ENCODE results near the gene CAPN2.
"Not testable (repeated sequence)": the region's sequence is repeated elsewhere in the genome, so short reads cannot be mapped to it uniquely, and the experiment has no call there.

Gene CAPN2

GRCh38 chr1:223721658-223722607 lies 9.6 kb downstream of the CAPN2 start:
- Mint-ChIP-seq H3K9me3 (no peaks in the 10 kb centered on the region), H3K4me3 (no peak overlapping the region), H3K36me3 (ENCODE audit: low read depth) (peaks cover 46% of the 10 kb centered on the region), H3K4me1 (ENCODE audit: low read depth) (peaks cover 79% of the 10 kb centered on the region), H3K27me3 (no peaks in the 10 kb centered on the region), H3K27ac (peak overlapping the region; percentile 23)

DNA sequence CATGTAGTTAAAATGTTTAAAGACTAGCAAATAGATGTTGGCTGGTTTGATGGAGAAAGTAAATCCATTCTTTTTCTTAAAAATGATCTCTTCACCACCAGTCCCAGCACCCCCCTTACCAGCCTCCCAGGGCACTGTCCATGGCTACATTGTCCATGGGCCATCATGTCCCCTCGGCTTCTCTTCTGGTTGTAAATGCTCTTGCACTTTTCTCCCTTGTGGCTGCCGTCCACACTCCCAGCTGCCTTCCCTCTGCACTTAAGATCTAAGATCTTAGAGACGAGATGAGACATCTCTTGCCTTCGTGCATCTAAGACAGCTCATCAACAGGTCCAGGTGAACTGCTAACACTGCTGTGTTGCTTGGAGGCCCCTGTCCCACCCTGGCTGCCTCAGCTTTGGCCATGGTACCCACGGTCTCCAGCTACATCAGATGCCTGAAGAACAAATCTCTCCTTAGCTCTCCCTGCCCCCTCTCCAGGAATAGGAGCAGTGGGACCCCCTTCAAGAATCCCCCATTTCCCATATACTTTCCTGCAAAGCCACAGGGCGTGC lies 11.1 kb downstream of the CAPN2 start:
- Mint-ChIP-seq H3K27me3 (no peaks in the 10 kb centered on the region), H3K36me3 (ENCODE audit: low read depth) (peaks cover 39% of the 10 kb centered on the region), H3K27ac (no peak overlapping the region), H3K4me1 (ENCODE audit: low read depth) (peaks cover 72% of the 10 kb centered on the region), H3K9me3 (no peaks in the 10 kb centered on the region), H3K4me3 (no peak overlapping the region)

DNA sequence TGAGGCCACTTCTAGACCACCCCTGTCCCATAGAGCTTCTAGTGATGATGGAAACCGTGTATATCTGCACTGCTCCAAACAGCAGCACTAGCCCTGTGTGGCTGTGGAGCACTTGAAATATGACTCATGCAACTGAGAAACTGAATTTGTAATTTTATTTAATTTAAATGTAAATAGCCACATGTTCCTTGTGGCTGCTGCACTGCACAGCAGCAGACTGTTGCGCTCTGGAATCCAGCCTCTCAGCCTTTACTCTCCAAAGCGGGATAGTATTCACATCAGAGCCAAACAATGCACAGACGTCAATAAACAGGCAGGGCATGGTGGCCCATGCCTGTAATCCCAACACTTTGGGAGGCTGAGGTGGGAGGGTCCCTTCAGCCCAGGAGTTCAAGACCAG lies 12.0 kb downstream of the CAPN2 start:
- Mint-ChIP-seq H3K27ac (no peak overlapping the region), H3K4me1 (ENCODE audit: low read depth) (peaks cover 73% of the 10 kb centered on the region), H3K27me3 (no peaks in the 10 kb centered on the region), H3K9me3 (no peaks in the 10 kb centered on the region), H3K4me3 (no peak overlapping the region), H3K36me3 (ENCODE audit: low read depth) (peaks cover 39% of the 10 kb centered on the region)

DNA sequence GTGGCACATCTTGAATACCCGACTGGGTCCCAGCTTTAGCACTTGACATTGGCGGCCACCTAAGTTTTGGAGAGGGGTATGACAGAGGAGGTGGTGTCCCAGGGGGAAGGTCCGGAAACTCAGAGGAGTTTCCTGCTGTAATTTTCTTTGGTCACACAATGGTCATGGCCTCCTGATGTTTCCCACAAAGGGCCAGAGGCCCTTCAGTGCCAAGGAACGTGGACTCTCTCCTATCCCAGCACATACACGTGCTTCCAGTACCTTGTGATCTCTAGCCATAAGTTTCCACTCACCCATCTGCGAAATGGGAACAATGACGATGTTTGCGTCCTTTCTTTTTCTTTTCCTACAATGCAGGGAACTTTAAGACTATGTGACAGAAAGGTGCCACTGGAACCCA lies 13.2 kb downstream of the CAPN2 start:
- H3K9me3 Mint-ChIP-seq, result no peaks in the 10 kb centered on the region
- H3K4me1 Mint-ChIP-seq (ENCODE audit: low read depth), result peaks cover 74% of the 10 kb centered on the region
- no peak overlapping the region for H3K4me3 Mint-ChIP-seq
- H3K36me3 Mint-ChIP-seq (ENCODE audit: low read depth), result peaks cover 37% of the 10 kb centered on the region
- peak overlapping the region; percentile 88 for H3K27ac Mint-ChIP-seq
- no peaks in the 10 kb centered on the region for H3K27me3 Mint-ChIP-seq

DNA sequence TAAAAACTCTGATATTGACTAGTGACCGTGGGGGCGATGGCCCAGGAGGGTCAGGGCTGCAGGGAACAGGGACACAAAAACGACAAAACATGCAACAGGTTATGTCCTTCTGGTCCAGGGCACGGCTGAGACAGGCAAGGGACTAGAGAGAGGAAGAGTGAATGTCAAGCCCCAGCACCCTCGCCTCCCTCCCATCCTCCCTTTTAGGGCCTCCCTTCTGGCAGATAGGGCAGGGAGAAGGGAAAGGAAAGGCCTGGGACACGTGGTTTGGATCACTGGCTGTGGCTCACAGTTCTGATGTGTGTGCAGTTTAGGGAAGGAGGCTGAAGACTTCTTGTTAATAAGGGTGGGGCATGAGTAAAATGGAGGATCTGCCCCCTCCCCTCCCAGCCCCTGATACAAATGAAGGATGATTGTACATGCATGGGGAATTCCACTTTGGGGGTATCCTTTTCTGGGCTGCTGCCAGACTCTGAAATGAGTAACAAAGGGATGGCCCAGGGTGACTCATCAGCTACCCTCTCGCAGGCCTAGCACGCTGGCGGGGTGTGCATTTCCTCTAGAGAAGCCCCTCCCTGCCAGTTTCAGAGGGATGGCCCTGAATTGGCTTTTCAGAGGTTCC lies 14.2 kb downstream of the CAPN2 start:
- Mint-ChIP-seq H3K9me3 (no peaks in the 10 kb centered on the region), H3K4me1 (ENCODE audit: low read depth) (peaks cover 72% of the 10 kb centered on the region), H3K27me3 (no peaks in the 10 kb centered on the region), H3K4me3 (peak overlapping the region; percentile 63), H3K27ac (peak overlapping the region; percentile 88), H3K36me3 (ENCODE audit: low read depth) (peaks cover 34% of the 10 kb centered on the region)

- Mint-ChIP-seq H3K27me3 (no peaks in the 10 kb centered on the region), H3K9me3 (no peaks in the 10 kb centered on the region), H3K4me1 (ENCODE audit: low read depth) (peaks cover 68% of the 10 kb centered on the region), H3K4me3 (no peak overlapping the region), H3K36me3 (ENCODE audit: low read depth) (peaks cover 30% of the 10 kb centered on the region), H3K27ac (no peak overlapping the region)
Observed at GRCh38 chr1:223727541-223727940, 15.2 kb downstream of the CAPN2 start.

DNA sequence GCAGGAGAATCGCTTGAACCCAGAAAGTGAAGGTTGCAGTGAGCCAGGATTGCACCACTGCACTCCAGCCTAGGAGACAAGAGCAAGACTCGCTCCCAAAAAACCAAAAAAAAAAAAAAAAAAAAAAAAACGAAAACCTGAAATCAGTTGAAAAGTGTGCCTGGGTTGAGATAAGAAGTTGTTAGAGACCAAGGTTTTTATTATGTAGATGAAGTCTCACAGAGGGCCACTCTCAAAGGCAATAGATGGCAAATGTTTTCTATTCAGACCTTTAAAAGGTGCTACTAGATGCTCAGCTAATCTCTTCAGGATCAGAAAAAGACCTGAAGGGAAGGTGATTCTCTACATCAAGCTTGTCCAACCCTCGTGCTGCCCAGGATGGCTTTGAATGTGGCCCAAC lies 17.6 kb downstream of the CAPN2 start:
- Mint-ChIP-seq H3K27me3 (no peaks in the 10 kb centered on the region), H3K27ac (no peak overlapping the region), H3K36me3 (ENCODE audit: low read depth) (peaks cover 21% of the 10 kb centered on the region), H3K4me1 (ENCODE audit: low read depth) (peaks cover 48% of the 10 kb centered on the region), H3K4me3 (no peak overlapping the region), H3K9me3 (no peaks in the 10 kb centered on the region)

DNA sequence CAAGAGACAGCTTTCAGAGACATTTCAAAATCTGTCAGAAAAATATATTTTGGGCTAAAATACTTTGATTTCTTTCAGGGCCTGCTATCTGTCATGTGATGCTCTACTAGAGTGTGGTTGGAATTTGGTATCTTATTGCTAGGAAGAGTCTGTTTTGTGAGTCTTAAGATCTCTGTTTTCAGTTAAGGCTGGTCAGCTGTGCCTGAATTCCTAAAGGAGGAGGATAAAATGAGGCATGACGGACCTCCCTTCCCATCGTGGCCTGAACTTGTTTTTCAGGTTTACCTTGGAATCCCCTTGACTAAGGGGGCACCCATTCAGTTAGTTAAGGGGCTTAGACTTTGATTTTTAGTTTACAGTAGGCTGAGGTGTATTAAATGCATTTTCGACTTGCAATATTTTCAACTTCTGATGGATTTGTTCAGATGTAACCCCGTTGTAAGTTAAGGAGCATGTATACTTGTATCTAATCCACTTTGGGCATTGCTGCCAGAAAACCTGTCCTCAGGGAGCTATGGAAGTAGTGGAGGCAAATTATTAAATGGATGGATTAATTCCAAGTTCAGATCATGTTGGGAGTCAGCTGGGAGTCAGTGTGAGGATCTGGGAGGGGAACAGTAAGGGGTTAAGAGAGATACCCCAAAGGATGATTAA lies 18.3 kb downstream of the CAPN2 start:
- peaks cover 41% of the 10 kb centered on the region for H3K4me1 Mint-ChIP-seq (ENCODE audit: low read depth)
- H3K36me3 Mint-ChIP-seq (ENCODE audit: low read depth), result peaks cover 21% of the 10 kb centered on the region
- no peaks in the 10 kb centered on the region for H3K9me3 Mint-ChIP-seq
- no peak overlapping the region for H3K4me3 Mint-ChIP-seq
- no peaks in the 10 kb centered on the region for H3K27me3 Mint-ChIP-seq
- H3K27ac Mint-ChIP-seq, result no peak overlapping the region

GRCh38 chr1:223731133-223731770 lies 18.9 kb downstream of the CAPN2 start:
- peaks cover 34% of the 10 kb centered on the region for H3K4me1 Mint-ChIP-seq (ENCODE audit: low read depth)
- no peaks in the 10 kb centered on the region for H3K27me3 Mint-ChIP-seq
- H3K9me3 Mint-ChIP-seq, result no peaks in the 10 kb centered on the region
- H3K27ac Mint-ChIP-seq, result no peak overlapping the region
- H3K4me3 Mint-ChIP-seq, result no peak overlapping the region
- H3K36me3 Mint-ChIP-seq (ENCODE audit: low read depth), result peaks cover 21% of the 10 kb centered on the region

DNA sequence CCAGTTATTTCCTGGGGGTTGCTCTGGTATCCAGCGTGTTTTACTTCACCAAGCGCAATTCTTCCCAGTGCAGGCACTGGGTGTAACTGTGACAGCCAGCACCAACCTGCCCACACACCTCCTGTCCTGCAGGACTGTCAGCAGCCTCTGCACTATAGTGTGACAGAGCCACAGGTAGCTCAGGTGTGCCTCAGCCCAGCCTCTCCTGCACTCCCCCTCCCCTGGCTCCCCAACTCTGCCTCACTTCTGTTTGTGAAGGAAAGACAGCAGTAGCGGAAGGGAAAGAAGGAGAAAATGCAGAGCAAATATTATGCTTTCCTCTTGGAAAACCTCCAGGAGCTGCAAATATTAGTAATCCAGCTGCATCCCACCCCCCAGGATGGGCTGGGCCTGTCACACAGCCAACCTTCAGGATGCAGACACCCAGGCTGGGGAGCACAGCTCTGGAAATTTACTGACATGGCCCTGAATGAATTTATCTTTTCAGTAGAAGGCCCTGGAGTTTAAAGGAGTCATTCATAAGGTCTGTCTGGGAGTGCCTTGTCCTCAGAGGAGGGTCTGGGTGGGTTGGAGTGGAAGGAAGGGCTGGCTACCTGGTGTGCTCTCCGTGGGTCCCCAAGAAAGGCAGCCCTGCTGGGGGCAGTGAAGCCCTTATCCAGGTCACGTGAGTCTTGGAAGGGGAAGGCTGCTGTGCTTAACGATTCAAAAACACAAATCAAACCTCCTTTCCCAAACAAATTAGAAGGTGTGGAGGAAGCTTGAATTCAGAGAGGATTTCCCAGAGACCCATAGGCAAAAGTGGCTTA lies 20.9 kb downstream of the CAPN2 start:
- Mint-ChIP-seq H3K9me3 (no peaks in the 10 kb centered on the region), H3K27ac (no peak overlapping the region), H3K27me3 (no peaks in the 10 kb centered on the region), H3K4me3 (no peak overlapping the region), H3K4me1 (ENCODE audit: low read depth) (peaks cover 20% of the 10 kb centered on the region), H3K36me3 (ENCODE audit: low read depth) (peaks cover 21% of the 10 kb centered on the region)

GRCh38 chr1:223733898-223734852 lies 21.8 kb downstream of the CAPN2 start:
- Mint-ChIP-seq H3K4me3 (no peak overlapping the region), H3K27ac (no peak overlapping the region), H3K27me3 (no peaks in the 10 kb centered on the region), H3K36me3 (ENCODE audit: low read depth) (peaks cover 16% of the 10 kb centered on the region), H3K4me1 (ENCODE audit: low read depth) (peaks cover 15% of the 10 kb centered on the region), H3K9me3 (no peaks in the 10 kb centered on the region)

- H3K4me3 Mint-ChIP-seq; H3K9me3 Mint-ChIP-seq; H3K27ac Mint-ChIP-seq; H3K36me3 Mint-ChIP-seq (ENCODE audit: low read depth); H3K4me1 Mint-ChIP-seq (ENCODE audit: low read depth); H3K27me3 Mint-ChIP-seq: not testable (repeated sequence)
Observed at GRCh38 chr1:223736638-223737037, 24.3 kb downstream of the CAPN2 start.

GRCh38 chr1:223737342-223737741 lies 25.0 kb downstream of the CAPN2 start:
- Mint-ChIP-seq H3K4me1 (ENCODE audit: low read depth) (no peaks in the 10 kb centered on the region), H3K27me3 (no peaks in the 10 kb centered on the region), H3K4me3 (no peak overlapping the region), H3K27ac (no peak overlapping the region), H3K36me3 (ENCODE audit: low read depth) (no peaks in the 10 kb centered on the region), H3K9me3 (no peaks in the 10 kb centered on the region)
